SK-N-SH (cell line): Measurements from ENCODE around the gene CELSR2. TPM values are rescaled to one million over a fixed set of nuclear protein-coding genes. Genes with fewer than 3 reads are reported as not detected.
A peak's percentile ranks its signal among the peaks of the same experiment; 100 is the strongest.

Source experiments
- CTCF ChIA-PET: fragments of 300-600, 350-600 bp; formaldehyde crosslinking; extraction: SDS; loops from one replicate; lab custom pipeline; 2021; lab: Yijun Ruan, JAX
- POLR2A ChIA-PET: fragments of 350-600 bp; sonication (Branson Sonifier 250); formaldehyde crosslinking; extraction: SDS; loops from one replicate; lab custom pipeline; 2020; ENCODE audit warnings: antibody characterized with exemption, inconsistent platforms; lab: Yijun Ruan, JAX
- DNase-seq: peaks from one replicate; pipeline ENCODE4 v3.0.0; 2012
- H2AFZ ChIP-seq: fragments of 200-600 bp; sonication (generic); 2 replicates; pipeline ENCODE4 v1.8.1; 2016; ENCODE audit warnings: antibody characterized with exemption, mild to moderate bottlenecking, low read depth
- H3F3A ChIP-seq: fragments of 200-600 bp; sonication (generic); replicated peaks from 2 replicates; pipeline ENCODE3; 2016; ENCODE audit warnings: antibody characterized with exemption, mild to moderate bottlenecking; ENCODE audit not compliant: insufficient read depth
- H3K27ac ChIP-seq, 2 experiments: fragments of 200-500 bp in 1 of 2; fragments of 200-600 bp in 1 of 2; sonication (Bioruptor generic) in 1 of 2; sonication (generic), shearing (Covaris generic) in 1 of 2; 2 replicates each; pipeline versions ENCODE4 v1.5.1 to v1.6.1; 2014 to 2016; ENCODE audit warnings: low read depth in 2 of 2, inconsistent platforms in 1 of 2, low read length in 1 of 2, mild to moderate bottlenecking in 1 of 2, mixed read lengths in 1 of 2
- H3K27me3 ChIP-seq: fragments of 200-600 bp; sonication (generic), shearing (Covaris generic); 2 replicates; pipeline ENCODE4 v1.6.1; 2016; ENCODE audit warnings: mixed run types; ENCODE audit not compliant: insufficient read depth
- H3K36me3 ChIP-seq, 2 experiments: fragments of 200-500 bp in 1 of 2; fragments of 200-600 bp in 1 of 2; sonication (Bioruptor generic) in 1 of 2; sonication (generic) in 1 of 2; replicated peaks in 1 of 2; 2 replicates each; pipeline versions ENCODE3 to v1.5.1; 2014 to 2016; ENCODE audit warnings: low read length in 1 of 2, mild to moderate bottlenecking in 1 of 2; ENCODE audit not compliant: insufficient read depth in 2 of 2, control insufficient read depth in 1 of 2
- H3K4me1 ChIP-seq, 2 experiments: fragments of 200-500 bp in 1 of 2; fragments of 200-600 bp in 1 of 2; sonication (Bioruptor generic) in 1 of 2; sonication (generic), shearing (Covaris generic) in 1 of 2; 2 replicates each; pipeline versions ENCODE4 v1.5.1 to v1.6.1; 2014 to 2016; ENCODE audit warnings: low read depth in 1 of 2, low read length in 1 of 2, mixed run types in 1 of 2; ENCODE audit not compliant: insufficient read depth in 2 of 2, control insufficient read depth in 1 of 2
- H3K4me2 ChIP-seq: fragments of 200-600 bp; sonication (generic), shearing (Covaris generic); 2 replicates; pipeline ENCODE4 v1.6.1; 2017; ENCODE audit warnings: mixed run types
- H3K4me3 ChIP-seq, 2 experiments: fragments of 200-500 bp in 1 of 2; fragments of 200-600 bp in 1 of 2; sonication (Bioruptor generic) in 1 of 2; sonication (generic), shearing (Covaris generic) in 1 of 2; 2 replicates each; pipeline versions ENCODE4 v1.5.1 to v1.8.1; 2014 to 2016; ENCODE audit warnings: low read depth in 2 of 2, inconsistent platforms in 1 of 2, low read length in 1 of 2, mild to moderate bottlenecking in 1 of 2, mixed read lengths in 1 of 2, moderate library complexity in 1 of 2
- H3K79me2 ChIP-seq: fragments of 200-600 bp; sonication (generic); 2 replicates; pipeline ENCODE4 v1.8.1; 2017; ENCODE audit warnings: mild to moderate bottlenecking; ENCODE audit not compliant: insufficient read depth
- H3K9ac ChIP-seq: fragments of 200-600 bp; sonication (generic); 2 replicates; pipeline ENCODE4 v1.6.1; 2017; ENCODE audit warnings: mixed run types
- H3K9me2 ChIP-seq: fragments of 200-600 bp; sonication (generic); 2 replicates; pipeline ENCODE4 v1.6.1; 2017; ENCODE audit warnings: mixed run types
- H3K9me3 ChIP-seq: fragments of 200-600 bp; sonication (generic); 2 replicates; pipeline ENCODE4 v1.6.1; 2017; ENCODE audit warnings: mixed run types, mild to moderate bottlenecking, moderate library complexity
- H4K20me1 ChIP-seq: fragments of 200-600 bp; sonication (generic); 2 replicates; pipeline ENCODE4 v1.6.1; 2017; ENCODE audit warnings: mild to moderate bottlenecking, mixed run types; ENCODE audit not compliant: insufficient read depth
- ELF1 ChIP-seq: IDR thresholded peaks from 2 replicates; pipeline ENCODE4 v1.4.0; 2012
- EP300 ChIP-seq, 2 experiments: IDR thresholded peaks; 2 replicates each; pipeline versions ENCODE4 v1.4.0 to v1.6.1; 2012; ENCODE audit warnings: borderline replicate concordance in 1 of 2, low read depth in 1 of 2, low read length in 1 of 2
- EZH2phosphoT487 ChIP-seq: fragments of 200-600 bp; sonication (generic); IDR thresholded peaks from 2 replicates; pipeline ENCODE4 v1.6.1; 2017; ENCODE audit warnings: low read depth, mixed run types, mild to moderate bottlenecking, antibody characterized with exemption, moderate library complexity, borderline replicate concordance
- FOXJ3 ChIP-seq: sonication (generic); formaldehyde crosslinking; IDR thresholded peaks from 2 replicates; pipeline ENCODE4 v1.5.1; 2020; ENCODE audit warnings: mild to moderate bottlenecking, missing genetic modification reagents
- GABPA ChIP-seq: IDR thresholded peaks from 2 replicates; pipeline ENCODE4 v1.4.0; 2012; ENCODE audit warnings: low read depth, mild to moderate bottlenecking
- JUND ChIP-seq: IDR thresholded peaks from 2 replicates; pipeline ENCODE4 v1.4.0; 2012
- MXI1 ChIP-seq: IDR thresholded peaks from 2 replicates; pipeline ENCODE4 v1.6.1; 2012; ENCODE audit warnings: mild to moderate bottlenecking, low read depth, low read length, improper control_type of control experiment
- NFIC ChIP-seq: IDR thresholded peaks from 2 replicates; pipeline ENCODE4 v1.4.0; 2012; ENCODE audit warnings: borderline replicate concordance
- RAD21 ChIP-seq: IDR thresholded peaks from 2 replicates; pipeline ENCODE4 v1.6.1; 2012; ENCODE audit warnings: mild to moderate bottlenecking, low read length
- RCOR1 ChIP-seq: fragments of 150-350 bp; IDR thresholded peaks from 2 replicates; pipeline ENCODE4 v1.6.1; 2017; ENCODE audit warnings: antibody characterized with exemption, low read length
- SIN3A ChIP-seq: IDR thresholded peaks from 2 replicates; pipeline ENCODE4 v1.6.1; 2012; ENCODE audit warnings: low read depth, mild to moderate bottlenecking, low read length, moderate library complexity, borderline replicate concordance
- SMC3 ChIP-seq: IDR thresholded peaks from 2 replicates; pipeline ENCODE4 v1.6.1; 2012; ENCODE audit warnings: low read depth, low read length, improper control_type of control experiment
- TAF1 ChIP-seq: IDR thresholded peaks from 2 replicates; pipeline ENCODE4 v1.6.1; 2012; ENCODE audit warnings: low read depth, mild to moderate bottlenecking, low read length, moderate library complexity, borderline replicate concordance
- TCF12 ChIP-seq: IDR thresholded peaks from 2 replicates; pipeline ENCODE4 v1.4.0; 2012
- TEAD4 ChIP-seq: IDR thresholded peaks from 2 replicates; pipeline ENCODE4 v1.4.0; 2012; ENCODE audit warnings: mild to moderate bottlenecking, borderline replicate concordance; ENCODE audit not compliant: insufficient read depth
- YY1 ChIP-seq: IDR thresholded peaks from 2 replicates; pipeline ENCODE4 v1.4.0; 2012; ENCODE audit warnings: low read depth, mild to moderate bottlenecking
- WGBS: methylation state at CpG from one replicate; pipeline ENCODE4 v1.1.6; 2017; ENCODE audit warnings: low lambda C conversion rate; 5-methylcytosine and 5-hydroxymethylcytosine counted together
- polyA plus RNA-seq, 3 experiments: library from polyadenylated mRNA; depleted of rRNA; stranded (reverse); fragments of >200 nt; gene quantifications; 2 replicates each; pipeline ENCODE4 v1.2.3, GENCODE V29; 2012
- TF ChIP-seq, protein P1 (sequence below): fragments of 200-600 bp; sonication (generic); IDR thresholded peaks from 2 replicates; pipeline ENCODE4 v1.6.1; 2017; ENCODE audit warnings: antibody characterized with exemption, mild to moderate bottlenecking, moderate library complexity
- TF ChIP-seq, protein P2 (sequence below): fragments of 150-350 bp; IDR thresholded peaks from 2 replicates; pipeline ENCODE4 v1.6.1; 2016; ENCODE audit warnings: mild to moderate bottlenecking, low read depth, low read length
- TF ChIP-seq, protein P3 (sequence below): IDR thresholded peaks from 2 replicates; pipeline ENCODE4 v1.4.0; 2012; ENCODE audit warnings: low read depth, borderline replicate concordance

The CELSR2 gene
- polyA plus RNA-seq, 1 of the 3 experiments (the other 2 are of a cell fraction): 3.5 TPM

DNA sequence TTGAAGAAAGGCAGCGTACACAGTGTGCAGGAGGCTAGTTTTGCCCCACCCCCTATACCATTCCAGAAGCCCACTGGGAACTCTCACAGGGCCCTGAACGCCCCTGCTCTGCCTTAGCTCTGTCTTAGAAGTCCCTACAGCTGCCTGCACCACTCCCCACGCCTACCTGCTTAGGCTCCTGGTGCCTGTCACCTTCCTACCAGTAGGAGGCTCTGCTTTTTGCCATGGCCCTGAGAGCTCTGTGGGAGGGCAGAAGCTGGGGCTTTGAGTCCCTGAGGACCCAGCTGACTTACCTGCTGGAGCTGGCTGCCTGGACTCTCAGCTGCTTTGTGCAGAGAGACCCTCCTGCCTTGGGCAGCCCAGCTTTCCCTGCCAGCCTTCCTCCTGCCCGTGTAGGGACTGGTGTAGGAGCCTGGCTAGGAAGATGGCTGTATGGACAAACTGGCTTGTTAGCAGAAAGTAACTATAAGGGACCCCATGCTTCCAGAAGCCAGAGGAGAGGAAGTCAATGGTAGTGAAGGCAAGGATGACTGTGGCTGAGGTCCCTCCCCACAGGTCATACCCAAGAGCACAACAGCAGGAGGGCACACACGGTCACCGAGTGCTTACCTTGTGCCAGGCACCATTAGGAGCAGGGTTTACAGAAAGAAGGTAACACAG, 9.8 kb upstream of the CELSR2 start:
- 87% methylated on average over 6 of the region's 6 CpGs for WGBS
- H3K4me3 ChIP-seq: no peak overlapping the region
- ChIA-PET CTCF (interaction anchor here (1.0 to 4.3 kb wide), 9 partner anchors 8 to 159 kb away, joined by 4 to 33 read pairs (median 10); partner anchors contain the start of genes CELSR2 and SORT1), POLR2A (interaction anchor here (0.9 to 2.8 kb wide), 5 partner anchors 8 to 38 kb away, joined by 3 to 20 read pairs (median 4); partner anchors contain the start of genes CELSR2 and SARS1)
- no peaks in the 10 kb centered on the region for H3K9me2 ChIP-seq
- no peak overlapping the region for H2AFZ ChIP-seq
- peaks cover 11 to 14% of the 10 kb centered on the region in 2 experiments; a peak in 2 of 4 replicates for H3K4me1 ChIP-seq
- TF ChIP-seq, protein P1, sequence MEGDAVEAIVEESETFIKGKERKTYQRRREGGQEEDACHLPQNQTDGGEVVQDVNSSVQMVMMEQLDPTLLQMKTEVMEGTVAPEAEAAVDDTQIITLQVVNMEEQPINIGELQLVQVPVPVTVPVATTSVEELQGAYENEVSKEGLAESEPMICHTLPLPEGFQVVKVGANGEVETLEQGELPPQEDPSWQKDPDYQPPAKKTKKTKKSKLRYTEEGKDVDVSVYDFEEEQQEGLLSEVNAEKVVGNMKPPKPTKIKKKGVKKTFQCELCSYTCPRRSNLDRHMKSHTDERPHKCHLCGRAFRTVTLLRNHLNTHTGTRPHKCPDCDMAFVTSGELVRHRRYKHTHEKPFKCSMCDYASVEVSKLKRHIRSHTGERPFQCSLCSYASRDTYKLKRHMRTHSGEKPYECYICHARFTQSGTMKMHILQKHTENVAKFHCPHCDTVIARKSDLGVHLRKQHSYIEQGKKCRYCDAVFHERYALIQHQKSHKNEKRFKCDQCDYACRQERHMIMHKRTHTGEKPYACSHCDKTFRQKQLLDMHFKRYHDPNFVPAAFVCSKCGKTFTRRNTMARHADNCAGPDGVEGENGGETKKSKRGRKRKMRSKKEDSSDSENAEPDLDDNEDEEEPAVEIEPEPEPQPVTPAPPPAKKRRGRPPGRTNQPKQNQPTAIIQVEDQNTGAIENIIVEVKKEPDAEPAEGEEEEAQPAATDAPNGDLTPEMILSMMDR: peak; percentile 53
- TF ChIP-seq GABPA (no peak), TEAD4 (no peak), EP300 (IDR thresholded peaks at IDR 0.05; ENCODE audit: borderline replicate concordance in 1 of 2, low read depth in 1 of 2, low read length in 1 of 2) (no peak), FOXJ3 (no peak), RAD21 (peak; percentile 28), JUND (no peak), ELF1 (no peak), NFIC (no peak), EZH2phosphoT487 (no peak), TAF1 (no peak), MXI1 (no peak), YY1 (no peak), SMC3 (peak; percentile 23; the same call in 1 of the 2 replicates), TCF12 (no peak), SIN3A (no peak), RCOR1 (no peak)
- TF ChIP-seq, protein P2, sequence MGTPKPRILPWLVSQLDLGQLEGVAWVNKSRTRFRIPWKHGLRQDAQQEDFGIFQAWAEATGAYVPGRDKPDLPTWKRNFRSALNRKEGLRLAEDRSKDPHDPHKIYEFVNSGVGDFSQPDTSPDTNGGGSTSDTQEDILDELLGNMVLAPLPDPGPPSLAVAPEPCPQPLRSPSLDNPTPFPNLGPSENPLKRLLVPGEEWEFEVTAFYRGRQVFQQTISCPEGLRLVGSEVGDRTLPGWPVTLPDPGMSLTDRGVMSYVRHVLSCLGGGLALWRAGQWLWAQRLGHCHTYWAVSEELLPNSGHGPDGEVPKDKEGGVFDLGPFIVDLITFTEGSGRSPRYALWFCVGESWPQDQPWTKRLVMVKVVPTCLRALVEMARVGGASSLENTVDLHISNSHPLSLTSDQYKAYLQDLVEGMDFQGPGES: no peak
- TF ChIP-seq, protein P3, sequence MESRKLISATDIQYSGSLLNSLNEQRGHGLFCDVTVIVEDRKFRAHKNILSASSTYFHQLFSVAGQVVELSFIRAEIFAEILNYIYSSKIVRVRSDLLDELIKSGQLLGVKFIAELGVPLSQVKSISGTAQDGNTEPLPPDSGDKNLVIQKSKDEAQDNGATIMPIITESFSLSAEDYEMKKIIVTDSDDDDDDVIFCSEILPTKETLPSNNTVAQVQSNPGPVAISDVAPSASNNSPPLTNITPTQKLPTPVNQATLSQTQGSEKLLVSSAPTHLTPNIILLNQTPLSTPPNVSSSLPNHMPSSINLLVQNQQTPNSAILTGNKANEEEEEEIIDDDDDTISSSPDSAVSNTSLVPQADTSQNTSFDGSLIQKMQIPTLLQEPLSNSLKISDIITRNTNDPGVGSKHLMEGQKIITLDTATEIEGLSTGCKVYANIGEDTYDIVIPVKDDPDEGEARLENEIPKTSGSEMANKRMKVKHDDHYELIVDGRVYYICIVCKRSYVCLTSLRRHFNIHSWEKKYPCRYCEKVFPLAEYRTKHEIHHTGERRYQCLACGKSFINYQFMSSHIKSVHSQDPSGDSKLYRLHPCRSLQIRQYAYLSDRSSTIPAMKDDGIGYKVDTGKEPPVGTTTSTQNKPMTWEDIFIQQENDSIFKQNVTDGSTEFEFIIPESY: no peak
- peak overlapping the region; percentile 3 to 43; a peak in 2 of 4 replicates for H3K27ac ChIP-seq
- H4K20me1 ChIP-seq: no peaks in the 10 kb centered on the region
- H3K27me3 ChIP-seq: no peaks in the 10 kb centered on the region
- no peaks in the 10 kb centered on the region for H3K9me3 ChIP-seq
- peaks cover 8% of the 10 kb centered on the region for H3F3A ChIP-seq
- H3K4me2 ChIP-seq: no peak overlapping the region
- H3K79me2 ChIP-seq: no peaks in the 10 kb centered on the region
- DNase-seq: peak; percentile 55
- H3K36me3 ChIP-seq: peaks cover 26 to 46% of the 10 kb centered on the region in 2 experiments
- H3K9ac ChIP-seq: no peak overlapping the region
